Hematopoietic multipotent progenitor cell treated with erythropoietin and hydrocortisone succinate and interleukin-3 and kit ligand, for 6 days (in vitro differentiated cells): Measurements from ENCODE around the gene WDR7.
A peak's percentile ranks its signal among the peaks of the same experiment; 100 is the strongest.

Experiments
- DNase-seq: peaks from one replicate; pipeline ENCODE4 v3.0.0-alpha.2; 2015

WDR7 gene

GRCh38 chr18:56952026-56952425 is 300.9 kb downstream of the WDR7 start:
- no peak for DNase-seq

- DNase-seq, result no peak
Observed at GRCh38 chr18:56953428-56954198, 302.5 kb downstream of the WDR7 start.

- DNase-seq, result no peak
Observed at GRCh38 chr18:56955490-56955889, 304.3 kb downstream of the WDR7 start.

GRCh38 chr18:56959120-56959519 is 308.0 kb downstream of the WDR7 start:
- no peak for DNase-seq

DNA sequence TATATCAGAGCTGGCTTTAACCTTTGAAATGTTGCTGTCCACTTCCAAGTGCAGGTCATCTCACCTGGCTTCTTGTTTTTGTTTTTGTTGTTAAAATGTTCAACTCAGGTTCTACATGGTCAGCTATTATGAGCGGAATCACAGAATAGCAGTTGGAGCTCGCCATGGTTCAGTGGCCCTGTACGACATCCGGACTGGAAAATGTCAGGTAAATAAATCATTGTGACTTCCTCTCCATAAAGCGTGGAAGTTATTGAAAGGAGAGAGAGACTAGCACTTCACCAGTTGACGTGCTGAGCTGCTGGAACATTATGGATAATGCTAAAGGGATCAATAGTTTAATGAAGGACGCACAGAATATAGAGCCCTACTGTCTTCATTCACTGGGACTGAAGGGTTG is 311.2 kb downstream of the WDR7 start:
- DNase-seq, result no peak

DNA sequence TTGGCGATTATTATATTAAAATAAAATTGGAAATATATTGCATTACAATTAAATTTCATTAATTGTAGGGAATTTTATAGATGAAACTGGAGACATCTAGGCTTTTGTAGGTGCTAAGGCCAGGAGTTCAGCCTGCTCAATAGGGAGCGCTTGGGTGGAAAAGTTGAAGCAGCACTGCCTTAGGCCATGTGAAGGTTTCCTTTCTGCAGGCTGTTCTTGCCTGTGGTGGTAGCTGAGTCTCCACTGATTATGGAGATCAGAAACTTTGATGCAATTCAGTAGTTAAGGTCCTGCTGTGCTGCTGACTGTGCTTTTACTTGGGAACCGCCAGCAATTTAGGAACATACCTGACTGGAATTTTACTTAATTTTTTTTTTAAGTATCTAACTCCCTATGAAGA is 315.9 kb downstream of the WDR7 start:
- DNase-seq, result no peak

DNA sequence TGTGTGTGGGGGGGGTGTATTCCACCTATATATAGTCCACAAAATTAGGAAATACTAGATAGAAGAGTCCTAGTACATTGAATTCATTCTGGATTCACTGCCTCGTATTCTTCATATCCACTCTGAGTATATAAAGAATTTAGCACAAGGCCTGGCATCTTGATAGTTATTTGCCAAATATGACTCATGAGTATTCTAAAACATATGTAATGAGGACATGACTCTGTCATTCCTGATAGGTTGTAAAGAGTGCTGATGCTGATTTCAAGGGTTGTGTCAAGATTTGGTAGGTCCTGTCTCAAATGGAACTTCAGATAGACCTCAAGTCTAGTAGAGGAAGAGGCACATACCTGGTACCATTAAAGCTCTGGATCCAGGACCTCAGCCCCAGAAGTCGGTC is 322.3 kb downstream of the WDR7 start:
- DNase-seq, result no peak

GRCh38 chr18:56974141-56974540 is 323.0 kb downstream of the WDR7 start:
- DNase-seq, result no peak

- DNase-seq, result no peak
Observed at GRCh38 chr18:56975276-56975675, 324.1 kb downstream of the WDR7 start.

- no peak for DNase-seq
Observed at GRCh38 chr18:56977309-56977708, 326.1 kb downstream of the WDR7 start.

DNA sequence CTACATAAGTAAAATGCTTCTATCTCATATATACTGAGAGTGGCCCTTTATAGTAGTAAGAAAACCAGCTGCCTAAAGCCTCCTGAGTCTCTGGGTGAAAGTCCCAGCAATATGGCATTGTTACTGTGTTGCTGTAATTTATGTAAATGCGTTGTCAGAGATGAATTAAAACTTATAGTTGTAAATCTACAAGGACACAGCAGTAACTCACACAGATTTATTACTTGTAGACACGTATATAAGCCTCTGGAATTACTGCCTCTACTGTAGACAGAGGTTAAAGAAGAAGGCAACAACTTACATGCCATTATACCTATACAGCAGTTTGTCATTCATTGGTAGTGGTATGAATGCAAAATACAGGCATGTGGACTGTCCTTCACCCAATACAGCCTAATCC is 326.6 kb downstream of the WDR7 start:
- DNase-seq, result no peak

DNA sequence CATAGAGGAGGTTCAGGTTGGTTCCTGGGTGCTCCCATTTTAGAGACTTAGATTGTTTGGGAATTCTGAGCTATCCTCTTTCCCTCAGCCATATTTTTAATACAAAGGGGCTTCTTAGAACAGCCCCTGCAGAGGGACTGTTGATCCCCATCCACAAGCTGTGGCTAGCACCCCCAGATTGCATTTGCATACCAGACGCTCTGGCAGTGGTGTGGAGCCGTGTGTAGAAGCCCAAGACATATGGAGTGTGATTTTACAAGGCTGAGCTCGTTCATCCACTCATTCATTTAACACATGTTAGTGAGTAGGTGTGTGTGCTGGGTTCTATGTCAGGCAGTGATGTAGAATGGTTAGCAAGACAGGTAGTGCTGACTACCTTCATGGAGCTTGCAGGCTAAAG is 329.0 kb downstream of the WDR7 start:
- DNase-seq, result no peak

GRCh38 chr18:56982766-56983165 is 331.6 kb downstream of the WDR7 start:
- DNase-seq, result peak; percentile 9

DNA sequence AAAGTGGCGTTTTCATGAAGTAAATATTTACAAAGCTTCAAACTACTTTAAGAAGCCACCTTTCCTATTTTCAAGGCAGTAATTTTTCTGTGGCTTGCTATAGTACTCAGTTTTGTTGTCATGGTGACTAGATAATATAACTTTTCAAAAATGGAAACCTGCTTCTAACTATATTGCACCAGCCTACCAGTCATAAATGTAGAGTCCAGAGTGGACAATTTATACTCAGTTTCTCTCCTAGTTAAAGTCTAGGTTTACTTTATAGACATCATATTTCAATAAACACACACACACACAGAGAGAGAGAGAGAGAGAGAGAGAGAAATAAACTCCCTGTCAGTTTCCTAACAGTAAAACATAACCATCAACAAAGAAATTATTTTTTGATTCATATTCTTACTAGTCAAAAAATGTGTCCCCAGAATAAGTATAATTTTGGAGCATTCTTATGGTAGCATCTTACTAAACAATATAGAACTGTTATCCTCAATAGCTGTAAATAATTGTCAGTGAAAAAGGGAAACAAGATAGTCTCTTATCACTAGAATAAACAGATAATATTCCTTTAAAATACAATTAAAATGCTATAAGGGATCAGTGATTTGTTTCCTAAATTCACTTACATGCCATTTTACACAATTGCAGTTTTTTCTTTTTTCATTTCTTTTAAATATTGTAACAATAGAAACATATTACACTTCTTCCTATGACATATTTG is 332.3 kb downstream of the WDR7 start:
- DNase-seq, result no peak

DNA sequence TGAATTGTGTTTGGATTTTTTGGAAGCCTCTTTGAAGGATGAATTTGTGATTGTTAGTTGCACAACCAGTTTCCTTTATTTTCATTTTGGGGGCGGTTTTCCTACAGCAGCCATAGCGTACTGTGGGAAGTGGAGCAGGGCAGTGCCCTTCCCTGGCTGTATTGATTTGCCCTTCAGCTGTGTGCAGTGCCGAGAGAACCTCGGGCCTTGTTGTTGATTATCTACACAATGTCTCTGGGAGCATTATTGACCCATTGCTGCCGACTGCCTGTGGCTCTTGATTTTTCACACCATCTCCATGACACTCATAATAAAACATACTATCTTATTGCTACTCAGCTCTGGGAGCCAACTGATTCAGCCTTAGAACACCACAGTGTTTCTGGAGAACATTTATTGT is 333.6 kb downstream of the WDR7 start:
- no peak for DNase-seq

GRCh38 chr18:56986829-56987228 is 335.7 kb downstream of the WDR7 start:
- no peak for DNase-seq

GRCh38 chr18:56987236-56987635 is 336.1 kb downstream of the WDR7 start:
- peak; percentile 3 for DNase-seq

- peak; percentile 48 for DNase-seq
Observed at GRCh38 chr18:56988022-56988421, 336.9 kb downstream of the WDR7 start.

DNA sequence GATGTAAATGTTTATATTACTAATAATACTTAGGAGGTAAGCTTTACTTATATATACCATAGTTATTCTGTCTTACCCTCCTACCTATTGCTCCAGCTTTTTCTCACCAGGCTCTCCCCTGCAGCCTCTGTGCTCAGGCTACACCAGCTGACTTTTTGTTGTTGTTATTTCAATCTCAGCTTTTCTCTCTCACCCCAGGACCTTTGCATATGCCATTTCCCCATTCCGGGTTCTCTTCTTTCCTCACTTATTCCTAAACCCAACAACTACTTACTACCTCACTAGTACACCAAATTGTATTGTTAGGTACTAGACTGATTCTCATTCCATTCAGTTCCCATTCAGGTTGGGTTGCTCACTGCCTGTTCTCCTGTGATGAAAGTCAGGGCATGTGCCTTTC is 339.5 kb downstream of the WDR7 start:
- DNase-seq, result no peak

DNA sequence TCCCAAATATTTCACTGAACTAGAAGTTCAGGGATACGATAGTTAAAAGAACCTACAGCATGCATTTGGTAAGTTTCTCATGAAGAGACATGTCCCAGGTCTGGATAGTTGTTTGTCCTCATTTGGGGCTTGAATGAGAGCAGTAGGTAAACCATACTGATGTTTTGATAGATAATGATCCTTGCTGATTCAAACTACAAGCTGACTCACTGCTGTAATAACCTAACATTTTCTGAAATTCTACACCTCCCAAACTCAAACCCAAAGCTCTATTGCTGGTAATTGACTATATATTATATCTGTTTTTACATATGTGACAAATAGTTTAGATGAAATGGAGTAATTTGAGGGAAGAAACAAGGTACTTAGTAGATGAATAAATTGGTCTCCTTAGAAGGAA is 341.6 kb downstream of the WDR7 start:
- no peak for DNase-seq

DNA sequence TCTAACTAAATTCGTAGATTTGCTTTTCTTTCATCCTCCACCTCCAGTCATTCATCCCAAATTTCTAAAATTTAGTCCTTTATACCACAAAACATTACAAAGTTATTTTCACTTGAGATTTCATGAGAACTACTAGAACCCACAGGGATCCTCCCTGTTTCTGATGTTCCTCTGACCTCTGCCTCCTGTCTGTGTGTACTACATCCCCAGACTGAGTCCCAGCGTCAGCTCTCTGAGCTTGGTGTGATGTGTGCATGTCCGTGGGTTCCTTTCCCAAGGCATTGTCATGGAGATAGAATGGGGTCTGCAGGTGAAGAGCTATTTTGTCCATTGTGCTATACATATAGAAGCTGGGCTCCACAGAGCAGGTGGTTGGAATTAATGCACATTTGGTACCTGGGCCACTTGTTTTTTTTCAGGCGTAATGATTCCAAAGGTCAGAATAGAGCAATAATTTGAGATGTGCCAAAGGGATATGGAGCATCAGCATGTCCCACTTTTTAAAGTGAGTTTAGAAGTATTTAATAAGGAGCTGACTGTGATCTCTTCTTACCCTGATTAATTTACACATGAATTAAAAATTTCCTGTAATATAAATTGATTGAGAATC is 344.5 kb downstream of the WDR7 start:
- no peak for DNase-seq

DNA sequence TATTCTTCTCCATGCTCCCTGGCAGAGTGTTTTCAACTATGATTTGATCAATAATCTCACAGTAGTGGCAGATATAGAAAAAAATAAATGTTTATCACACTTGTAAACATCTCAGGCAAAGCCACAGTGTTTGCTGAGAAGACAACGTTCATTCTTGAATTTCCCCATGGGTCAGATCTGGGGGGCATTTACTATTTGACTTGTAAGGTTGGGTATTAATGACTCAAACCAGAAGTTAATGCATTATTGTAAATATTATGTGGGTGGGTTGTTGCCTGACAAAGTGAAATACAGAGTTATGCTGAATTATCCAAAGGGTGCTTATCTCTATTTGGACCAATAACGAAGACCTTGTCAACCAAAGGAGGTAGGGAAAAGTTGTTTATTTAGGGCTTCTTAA is 346.0 kb downstream of the WDR7 start:
- DNase-seq, result no peak

GRCh38 chr18:56999823-57000222 is 348.7 kb downstream of the WDR7 start:
- no peak for DNase-seq

GRCh38 chr18:57002627-57003026 is 351.5 kb downstream of the WDR7 start:
- no peak for DNase-seq
